IMR-90 (cell line): ENCODE results near the gene KCNMB1. TPM values are rescaled to one million over a fixed set of nuclear protein-coding genes. Genes with fewer than 3 reads are reported as not detected.

Source experiments
- ATAC-seq: fragments of 200-7000 bp; cut with Tn5 transposase; 2 replicates; pipeline ENCODE4 v1.9.1; 2020; ENCODE audit warnings: low read depth, mild to moderate bottlenecking, moderate library complexity
- BruUV-seq: library from RNA; stranded (reverse); fragments of 400-500 nt; replicated peaks from 2 replicates; lab custom pipeline; 2021; lab: Mats Ljungman, UMichigan
- CTCF ChIA-PET: fragments of 300-600 bp; formaldehyde crosslinking; extraction: SDS; loops from one replicate; lab custom pipeline; 2021; ENCODE audit warnings: antibody characterized with exemption; lab: Yijun Ruan, JAX
- POLR2A ChIA-PET: fragments of 300-600 bp; sonication (Branson Sonifier 250); formaldehyde crosslinking; loops from one replicate; lab custom pipeline; 2022; ENCODE audit warnings: antibody characterized with exemption; ENCODE audit not compliant: unreplicated experiment; lab: Charles Lee
- DNase-seq: peaks from one replicate; pipeline ENCODE4 v3.0.0; 2013
- H2AFZ ChIP-seq: replicated peaks from 2 replicates; pipeline ENCODE3; 2013; ENCODE audit warnings: low read length, mild to moderate bottlenecking; ENCODE audit not compliant: poor library complexity
- H2AK5ac ChIP-seq: 2 replicates; pipeline ENCODE4 v1.6.1; 2013; ENCODE audit warnings: low read depth, low read length, inconsistent platforms
- H2AK9ac ChIP-seq: replicated peaks from 2 replicates; pipeline ENCODE3; 2013; ENCODE audit warnings: mild to moderate bottlenecking, low read depth, low read length, moderate library complexity; ENCODE audit not compliant: poor library complexity
- H2BK120ac ChIP-seq: 2 replicates; pipeline ENCODE4 v1.6.1; 2013; ENCODE audit warnings: low read depth, low read length, inconsistent platforms
- H2BK15ac ChIP-seq: 3 replicates; pipeline ENCODE4 v1.6.1; 2013; ENCODE audit warnings: low read depth, low read length, inconsistent platforms
- H2BK20ac ChIP-seq: 2 replicates; pipeline ENCODE4 v1.6.1; 2013; ENCODE audit warnings: low read depth, mild to moderate bottlenecking, inconsistent platforms, low read length, moderate library complexity
- H2BK5ac ChIP-seq: 2 replicates; pipeline ENCODE4 v1.6.1; 2013; ENCODE audit warnings: mild to moderate bottlenecking, low read depth, low read length, inconsistent platforms; ENCODE audit not compliant: poor library complexity, severe bottlenecking
- H3K14ac ChIP-seq: replicated peaks from 2 replicates; pipeline ENCODE4 v1.6.1; 2013; ENCODE audit warnings: low read depth, low read length, inconsistent platforms
- H3K18ac ChIP-seq: 2 replicates; pipeline ENCODE4 v1.6.1; 2013; ENCODE audit warnings: low read depth, low read length, control low read depth
- H3K23ac ChIP-seq: 2 replicates; pipeline ENCODE4 v1.6.1; 2013; ENCODE audit warnings: low read depth, low read length, inconsistent platforms
- H3K27ac ChIP-seq: 2 replicates; pipeline ENCODE4 v1.5.1; 2013; ENCODE audit warnings: mild to moderate bottlenecking, control low read depth, low read length; ENCODE audit not compliant: insufficient read depth
- H3K27me3 ChIP-seq: 2 replicates; pipeline ENCODE4 v1.6.1; 2013; ENCODE audit warnings: low read length; ENCODE audit not compliant: control insufficient read depth, insufficient read depth
- H3K36me3 ChIP-seq: 2 replicates; pipeline ENCODE4 v1.6.1; 2013; ENCODE audit warnings: low read length, mixed read lengths; ENCODE audit not compliant: control insufficient read depth, insufficient read depth
- H3K4ac ChIP-seq: 2 replicates; pipeline ENCODE4 v1.6.1; 2013; ENCODE audit warnings: low read depth, low read length, inconsistent platforms
- H3K4me1 ChIP-seq: 2 replicates; pipeline ENCODE4 v1.6.1; 2013; ENCODE audit warnings: low read length, mixed read lengths; ENCODE audit not compliant: control insufficient read depth, insufficient read depth
- H3K4me2 ChIP-seq: 2 replicates; pipeline ENCODE4 v1.6.1; 2013; ENCODE audit warnings: low read depth, mild to moderate bottlenecking, control low read depth, low read length, moderate library complexity
- H3K4me3 ChIP-seq: 2 replicates; pipeline ENCODE4 v1.5.1; 2013; ENCODE audit warnings: low read depth, mild to moderate bottlenecking, control low read depth, low read length, moderate library complexity; ENCODE audit not compliant: insufficient read depth
- H3K56ac ChIP-seq: 2 replicates; pipeline ENCODE4 v1.6.1; 2013; ENCODE audit warnings: low read length, inconsistent platforms; ENCODE audit not compliant: insufficient read depth; ENCODE audit errors: extremely low read depth
- H3K79me1 ChIP-seq, 2 experiments: 2 replicates each; pipeline ENCODE4 v1.6.1; 2013; ENCODE audit warnings: low read length in 2 of 2, inconsistent platforms in 1 of 2, low read depth in 1 of 2
- H3K9ac ChIP-seq: 2 replicates; pipeline ENCODE4 v1.6.1; 2013; ENCODE audit warnings: low read depth, low read length, control low read depth
- H3K9me1 ChIP-seq: 2 replicates; pipeline ENCODE4 v1.6.1; 2013; ENCODE audit warnings: low read length, inconsistent platforms; ENCODE audit not compliant: insufficient read depth
- H3K9me3 ChIP-seq: 2 replicates; pipeline ENCODE4 v1.6.1; 2013; ENCODE audit warnings: low read length; ENCODE audit not compliant: control insufficient read depth, insufficient read depth
- H4K20me1 ChIP-seq: 2 replicates; pipeline ENCODE4 v1.6.1; 2013; ENCODE audit warnings: low read length, inconsistent platforms; ENCODE audit not compliant: insufficient read depth
- H4K5ac ChIP-seq: 2 replicates; pipeline ENCODE4 v1.6.1; 2013; ENCODE audit warnings: mild to moderate bottlenecking, low read depth, low read length, control low read depth
- H4K8ac ChIP-seq, 2 experiments: 2 replicates each; pipeline ENCODE4 v1.6.1; 2013; ENCODE audit warnings: low read depth in 2 of 2, low read length in 2 of 2, control low read depth in 1 of 2, inconsistent platforms in 1 of 2
- H4K91ac ChIP-seq: 2 replicates; pipeline ENCODE4 v1.6.1; 2013; ENCODE audit warnings: low read depth, low read length, inconsistent platforms; ENCODE audit not compliant: insufficient read depth
- MAZ ChIP-seq: IDR thresholded peaks from 2 replicates; pipeline ENCODE4 v1.6.1; 2012; ENCODE audit warnings: low read depth, mild to moderate bottlenecking, low read length, improper control_type of control experiment, moderate library complexity, borderline replicate concordance
- MXI1 ChIP-seq: IDR thresholded peaks from 2 replicates; pipeline ENCODE4 v1.6.1; 2012; ENCODE audit warnings: low read depth, mild to moderate bottlenecking, low read length, moderate library complexity, borderline replicate concordance
- RAD21 ChIP-seq: IDR thresholded peaks from 2 replicates; pipeline ENCODE4 v1.6.1; 2012; ENCODE audit warnings: low read length, improper control_type of control experiment
- SMC3 ChIP-seq: fragments of 150-350 bp; IDR thresholded peaks from 2 replicates; pipeline ENCODE4 v1.6.1; 2016; ENCODE audit warnings: low read depth, mild to moderate bottlenecking, antibody characterized with exemption, low read length, moderate library complexity
- WGBS, 2 experiments: methylation state at CpG; one replicate each; pipeline versions ENCODE4 v1.1.5 to v1.1.7; 2013; ENCODE audit warnings: missing lambda C conversion rate in 2 of 2; ENCODE audit not compliant: insufficient read length in 1 of 2; ENCODE audit errors: extremely low coverage in 2 of 2; 5-methylcytosine and 5-hydroxymethylcytosine counted together
- dilution Hi-C: fragments of 300-500 bp; cut with HindIII; formaldehyde crosslinking; loops from one replicate; pipeline ENCODE4 v1.14.3; 2018; ENCODE audit warnings: low sequenced_read_pairs; ENCODE audit not compliant: unreplicated experiment
- in situ Hi-C: fragments of 300-500 bp; cut with MboI; formaldehyde crosslinking; loops from 3 replicates; pipeline ENCODE4 v1.14.3; 2019; ENCODE audit warnings: low sequenced_read_pairs, inconsistent platforms, mixed read lengths
- intact Hi-C: fragments of 100-400 bp; cut with micrococcal nuclease; formaldehyde crosslinking; loops from 2 replicates; pipeline ENCODE4 v1.10.0; 2022
- polyA plus RNA-seq, 3 experiments: library from polyadenylated mRNA; depleted of rRNA; stranded (reverse); fragments of >200 nt; gene quantifications; 2 replicates each; pipeline ENCODE4 v1.2.3, GENCODE V29; 2012; ENCODE audit warnings: low replicate concordance in 1 of 3
- total RNA-seq: library from RNA; depleted of rRNA; stranded (reverse); fragments of >200 nt; gene quantifications from 2 replicates; pipeline ENCODE4 v1.2.3, GENCODE V29; 2012
- TF ChIP-seq, protein P1 (sequence below): conservative IDR thresholded peaks from 2 replicates; pipeline ENCODE4 v1.5.1; 2012; ENCODE audit warnings: mild to moderate bottlenecking, low read depth, low read length, improper control_type of control experiment

KCNMB1 gene
- total and polyA plus RNA-seq, 2 of the 4 experiments (the other 2 are of a cell fraction) = not detected

DNA sequence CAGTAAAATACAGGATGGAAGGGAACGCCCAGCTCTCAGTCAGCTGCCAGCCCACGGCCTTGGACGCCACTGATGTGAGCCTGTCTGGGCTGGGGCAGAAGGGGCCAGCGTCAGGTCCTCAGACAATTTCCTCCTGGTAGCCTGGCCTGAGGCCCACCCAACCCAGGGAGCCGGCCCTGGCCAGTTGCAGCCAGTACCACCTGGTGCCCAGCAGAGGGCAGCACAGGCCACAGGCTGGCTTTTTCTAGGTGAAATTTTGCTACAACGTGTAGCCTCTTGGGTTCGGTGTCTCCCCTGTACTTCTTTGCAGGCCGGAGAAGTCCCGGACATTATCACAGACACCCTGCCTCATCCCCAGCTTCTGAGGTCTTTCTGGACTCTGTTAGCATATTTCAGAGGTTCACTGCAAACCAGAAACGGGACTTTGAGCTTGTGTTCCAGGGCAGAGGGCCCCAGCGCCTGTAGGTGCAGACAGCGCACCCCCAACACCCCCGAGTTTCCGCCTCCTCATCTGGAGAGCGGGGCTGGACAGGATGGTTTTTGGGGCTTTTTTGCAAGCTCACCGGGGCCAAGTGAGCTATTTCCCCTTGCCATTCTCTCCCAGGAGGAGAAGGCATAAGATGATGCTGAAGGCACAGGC, 45.9 kb upstream of the KCNMB1 start:
- Histone ChIP-seq H3K4me1 (no peaks in the 10 kb centered on the region), H3K9me3 (no peaks in the 10 kb centered on the region), H4K5ac (no peak overlapping the region), H4K91ac (no peak overlapping the region), H2AK5ac (no peak overlapping the region), H3K9ac (no peak overlapping the region), H3K79me1 (no peaks in the 10 kb centered on the region), H2BK20ac (no peak overlapping the region), H3K9me1 (no peaks in the 10 kb centered on the region), H3K4me3 (no peak overlapping the region), H4K8ac (no peak overlapping the region), H2AFZ (peak overlapping the region; percentile 3), H3K4me2 (no peak overlapping the region), H2BK5ac (no peak overlapping the region), H2BK15ac (no peak overlapping the region), H3K56ac (no peak overlapping the region), H3K36me3 (no peaks in the 10 kb centered on the region), H3K27ac (no peak overlapping the region), H2AK9ac (no peak overlapping the region), H3K23ac (no peak overlapping the region), H3K14ac (no peak overlapping the region), H4K20me1 (no peaks in the 10 kb centered on the region), H3K4ac (no peak overlapping the region), H3K18ac (no peak overlapping the region), H3K27me3 (no peaks in the 10 kb centered on the region; the same call in 1 of the 2 replicates), H2BK120ac (no peak overlapping the region)
- intact Hi-C loops (loop anchor here (1.0 to 10.0 kb wide), 3 partner anchors 188 to 360 kb away; no protein-coding TSS in a partner anchor), dilution Hi-C loops (no loop called here), in situ Hi-C loops (no loop called here)
- POLR2A ChIA-PET = no interaction called here
- WGBS, 2 experiments = 11% methylated on average over 5 of the region's 16 CpGs; no CpG with 5 or more reads in 1 of the 2 experiments
- CTCF ChIA-PET = interaction anchor here (0.6 to 2.6 kb wide), 7 partner anchors 9 to 200 kb away, joined by 3 to 13 read pairs (median 4); no protein-coding TSS in a partner anchor
- ATAC-seq = peak; percentile 99
- DNase-seq = peak; percentile 37
- peak; percentile 97 for TF ChIP-seq RAD21
- TF ChIP-seq MXI1 = no peak
- no peak for TF ChIP-seq MAZ
- TF ChIP-seq, protein P1, sequence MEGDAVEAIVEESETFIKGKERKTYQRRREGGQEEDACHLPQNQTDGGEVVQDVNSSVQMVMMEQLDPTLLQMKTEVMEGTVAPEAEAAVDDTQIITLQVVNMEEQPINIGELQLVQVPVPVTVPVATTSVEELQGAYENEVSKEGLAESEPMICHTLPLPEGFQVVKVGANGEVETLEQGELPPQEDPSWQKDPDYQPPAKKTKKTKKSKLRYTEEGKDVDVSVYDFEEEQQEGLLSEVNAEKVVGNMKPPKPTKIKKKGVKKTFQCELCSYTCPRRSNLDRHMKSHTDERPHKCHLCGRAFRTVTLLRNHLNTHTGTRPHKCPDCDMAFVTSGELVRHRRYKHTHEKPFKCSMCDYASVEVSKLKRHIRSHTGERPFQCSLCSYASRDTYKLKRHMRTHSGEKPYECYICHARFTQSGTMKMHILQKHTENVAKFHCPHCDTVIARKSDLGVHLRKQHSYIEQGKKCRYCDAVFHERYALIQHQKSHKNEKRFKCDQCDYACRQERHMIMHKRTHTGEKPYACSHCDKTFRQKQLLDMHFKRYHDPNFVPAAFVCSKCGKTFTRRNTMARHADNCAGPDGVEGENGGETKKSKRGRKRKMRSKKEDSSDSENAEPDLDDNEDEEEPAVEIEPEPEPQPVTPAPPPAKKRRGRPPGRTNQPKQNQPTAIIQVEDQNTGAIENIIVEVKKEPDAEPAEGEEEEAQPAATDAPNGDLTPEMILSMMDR = peak; percentile 96
- peak; percentile 96 for TF ChIP-seq SMC3
- BruUV-seq = no TSS peak
